Naive thymus-derived CD4-positive, alpha-beta T cell (primary cell): ENCODE results near the gene IP6K3. TPM values are rescaled to one million over a fixed set of nuclear protein-coding genes. Genes with fewer than 3 reads are reported as not detected.

ENCODE experiments used
- ATAC-seq: fragments of 150-1000 bp; cut with Tn5 transposase; 2 replicates; pipeline ENCODE4 v1.10.0; 2021; ENCODE audit warnings: mild to moderate bottlenecking, moderate library complexity
- CTCF ChIA-PET: fragments of 350-600 bp; sonication (Branson Sonifier 250); formaldehyde crosslinking; loops from one replicate; lab custom pipeline; 2021; ENCODE audit warnings: antibody characterized with exemption; lab: Charles Lee
- POLR2A ChIA-PET: fragments of 350-600 bp; sonication (Branson Sonifier 250); formaldehyde crosslinking; loops from one replicate; lab custom pipeline; 2021; ENCODE audit warnings: antibody characterized with exemption, inconsistent platforms; lab: Charles Lee
- DNase-seq, 9 donors: peaks; one replicate each; pipeline versions ENCODE4 v3.0.0 to v3.0.0-alpha.2; 2020 to 2022; ENCODE audit warnings: mixed read lengths in 1 of 9
- H3K27ac ChIP-seq: one replicate; pipeline ENCODE4 v1.7.0; 2013; ENCODE audit warnings: mild to moderate bottlenecking, low read depth, low read length, moderate library complexity
- H3K27me3 ChIP-seq, 2 donors: one replicate each; pipeline ENCODE4 v1.7.0; 2013; ENCODE audit warnings: low read length in 2 of 2, mild to moderate bottlenecking in 2 of 2, moderate library complexity in 2 of 2; ENCODE audit not compliant: control insufficient read depth in 2 of 2, insufficient read depth in 2 of 2
- H3K36me3 ChIP-seq, 3 experiments: 1 replicate in 2 of 3; 2 replicates in 1 of 3; pipeline ENCODE4 v1.7.0; 2013; ENCODE audit warnings: low read length in 3 of 3, mild to moderate bottlenecking in 3 of 3, moderate library complexity in 1 of 3; ENCODE audit not compliant: insufficient read depth in 3 of 3, control insufficient read depth in 2 of 3
- H3K4me1 ChIP-seq, 2 donors: one replicate each; pipeline ENCODE4 v1.7.0; 2013; ENCODE audit warnings: low read length in 2 of 2, mild to moderate bottlenecking in 2 of 2, moderate library complexity in 1 of 2; ENCODE audit not compliant: control insufficient read depth in 2 of 2, insufficient read depth in 2 of 2
- H3K4me3 ChIP-seq: 2 replicates; pipeline ENCODE4 v1.7.0; 2013; ENCODE audit warnings: mild to moderate bottlenecking, low read length
- H3K9me3 ChIP-seq, 3 experiments: 1 replicate in 2 of 3; 2 replicates in 1 of 3; pipeline ENCODE4 v1.7.0; 2013; ENCODE audit warnings: low read length in 3 of 3; ENCODE audit not compliant: control insufficient read depth in 2 of 3
- H3K27ac Mint-ChIP-seq, 9 donors: one replicate each; pipeline ENCODE4 v1.8.0; 2020 to 2022; ENCODE audit warnings: mixed read lengths in 9 of 9, mild to moderate bottlenecking in 8 of 9, moderate library complexity in 5 of 9, inconsistent platforms in 2 of 9
- H3K27me3 Mint-ChIP-seq, 5 donors: one replicate each; pipeline ENCODE4 v1.8.0; 2021 to 2022; ENCODE audit warnings: mixed read lengths in 5 of 5, mild to moderate bottlenecking in 1 of 5
- H3K36me3 Mint-ChIP-seq, 5 donors: one replicate each; pipeline ENCODE4 v1.8.0; 2020 to 2022; ENCODE audit warnings: mixed read lengths in 5 of 5, mild to moderate bottlenecking in 3 of 5, inconsistent platforms in 1 of 5
- H3K4me1 Mint-ChIP-seq, 7 donors: one replicate each; pipeline ENCODE4 v1.8.0; 2020 to 2022; ENCODE audit warnings: mixed read lengths in 7 of 7, mild to moderate bottlenecking in 3 of 7, inconsistent platforms in 1 of 7
- H3K4me3 Mint-ChIP-seq, 10 donors: one replicate each; pipeline ENCODE4 v1.8.0; 2020 to 2022; ENCODE audit warnings: mild to moderate bottlenecking in 10 of 10, mixed read lengths in 10 of 10, moderate library complexity in 6 of 10, inconsistent platforms in 2 of 10
- H3K9me3 Mint-ChIP-seq, 11 donors: one replicate each; pipeline ENCODE4 v1.8.0; 2020 to 2022; ENCODE audit warnings: mixed read lengths in 11 of 11, mild to moderate bottlenecking in 4 of 11, inconsistent platforms in 1 of 11, moderate library complexity in 1 of 11
- intact Hi-C, 2 donors: fragments of 100-400 bp; cut with micrococcal nuclease; formaldehyde crosslinking; loops; one replicate each; pipeline ENCODE4 v1.15.1; 2023
- polyA plus RNA-seq, 2 donors: library from polyadenylated mRNA; unstranded; fragments of 300-500 nt; fragmentation: Illumina TruSeq; gene quantifications; one replicate each; pipeline ENCODE4 v1.2.3, GENCODE V29; 2021
- total RNA-seq, 6 experiments: library from RNA in 5 of 6; stranded (reverse) in 5 of 6; gene quantifications; 1 replicate in 5 of 6; 2 replicates in 1 of 6; pipeline ENCODE4 v1.2.3 and lab custom pipeline; 2021 to 2026

IP6K3 gene
- total and polyA plus RNA-seq, 7 experiments from 2014 or later, result not detected

DNA sequence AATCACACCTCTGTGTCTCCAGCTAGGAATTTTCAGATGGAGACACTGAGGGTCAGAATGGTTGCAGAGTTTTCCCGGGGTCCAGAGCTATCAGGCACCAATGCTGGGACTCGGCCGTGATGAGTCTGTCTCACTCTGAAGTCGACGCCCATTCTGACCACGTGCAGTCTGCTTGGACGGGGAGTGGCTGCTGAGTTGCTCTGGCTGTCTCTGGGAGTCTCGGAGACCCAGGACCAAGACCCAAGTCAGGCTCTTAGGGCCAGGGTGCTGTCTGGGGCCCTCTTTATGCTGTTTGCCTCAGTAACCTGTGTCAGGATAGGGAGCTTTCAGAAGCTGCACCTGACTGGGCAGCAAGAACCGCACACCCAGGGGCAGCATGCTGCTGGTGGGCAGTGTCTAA is 4.6 kb downstream of the IP6K3 start:
- no peaks in the 10 kb centered on the region for H3K4me1 ChIP-seq
- H3K27me3 ChIP-seq, result no peaks in the 10 kb centered on the region
- Mint-ChIP-seq H3K27ac (no peak overlapping the region), H3K27me3 (peaks cover 4 to 17% (median 12%) of the 10 kb centered on the region in 5 donors), H3K4me1 (peaks cover 0 to 5% (median 4%) of the 10 kb centered on the region in 7 donors), H3K36me3 (no peaks in the 10 kb centered on the region), H3K4me3 (no peak overlapping the region), H3K9me3 (no peaks in the 10 kb centered on the region)
- no peak overlapping the region for H3K4me3 ChIP-seq
- no peaks in the 10 kb centered on the region for H3K9me3 ChIP-seq
- no peaks in the 10 kb centered on the region for H3K36me3 ChIP-seq
- no peak for DNase-seq
- intact Hi-C loops, result no loop called here
- no peak overlapping the region for H3K27ac ChIP-seq
- CTCF ChIA-PET, result interaction anchor here (0.5 to 5.7 kb wide), 3 partner anchors 30 to 244 kb away, joined by 3 to 30 read pairs (median 3); partner anchors contain the start of gene UQCC2
- POLR2A ChIA-PET, result interaction anchor here (0.6 kb wide), 1 partner anchor 570 kb away, joined by 3 read pairs; no protein-coding TSS in a partner anchor
- no peak for ATAC-seq

DNA sequence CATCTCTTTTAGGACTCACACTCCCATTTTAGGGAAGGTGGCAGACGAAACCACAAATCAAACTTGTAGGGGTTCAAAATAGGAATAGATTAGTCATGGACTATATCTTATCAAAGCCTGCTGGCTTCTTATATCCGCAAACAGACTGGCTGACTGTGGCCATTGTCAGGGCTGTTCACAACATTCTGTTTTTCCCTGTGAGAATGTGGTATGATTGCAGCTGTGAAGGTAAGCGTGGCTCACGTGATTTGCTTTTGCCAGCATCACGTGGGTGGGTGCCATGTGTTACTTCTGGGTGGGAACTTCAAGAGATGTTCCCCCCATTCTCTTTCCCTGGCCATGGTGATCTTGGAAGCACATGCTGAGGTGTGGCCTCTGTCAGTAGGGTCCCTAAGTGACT is 5.9 kb downstream of the IP6K3 start:
- Histone ChIP-seq H3K9me3 (no peaks in the 10 kb centered on the region), H3K4me3 (no peak overlapping the region), H3K27me3 (no peaks in the 10 kb centered on the region), H3K36me3 (no peaks in the 10 kb centered on the region), H3K4me1 (no peaks in the 10 kb centered on the region), H3K27ac (no peak overlapping the region)
- Mint-ChIP-seq H3K4me3 (no peak overlapping the region), H3K27ac (no peak overlapping the region), H3K4me1 (peaks cover 0 to 5% (median 4%) of the 10 kb centered on the region in 7 donors), H3K27me3 (peaks cover 4 to 17% (median 12%) of the 10 kb centered on the region in 5 donors), H3K9me3 (no peaks in the 10 kb centered on the region), H3K36me3 (no peaks in the 10 kb centered on the region)
- no peak for ATAC-seq
- CTCF ChIA-PET, result no interaction called here
- DNase-seq, result no peak
- intact Hi-C loops, result no loop called here
- POLR2A ChIA-PET, result no interaction called here

DNA sequence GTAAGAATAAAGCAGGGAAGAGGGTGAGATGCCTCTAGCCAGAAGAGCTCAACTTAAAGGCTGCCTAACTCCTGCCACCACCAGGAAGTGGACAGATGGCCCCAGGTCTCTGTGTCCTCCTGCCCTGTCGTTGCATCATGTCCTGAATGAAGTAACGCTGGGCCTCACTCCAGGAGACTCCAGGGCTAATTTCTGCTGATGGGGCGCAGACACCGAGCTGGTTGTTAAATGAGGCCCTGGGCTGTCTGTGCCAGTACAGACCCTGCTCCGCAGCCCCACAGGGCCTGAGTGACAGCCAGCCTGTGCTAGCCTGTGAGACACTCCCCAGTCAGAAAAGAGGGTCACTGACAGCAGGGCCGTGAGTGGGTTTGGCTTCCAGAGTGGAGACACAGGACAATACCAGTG is 6.5 kb downstream of the IP6K3 start:
- no peak for ATAC-seq
- no peaks in the 10 kb centered on the region for H3K9me3 Mint-ChIP-seq
- intact Hi-C loops, result no loop called here
- H3K4me1 Mint-ChIP-seq, result peaks cover 0 to 5% (median 4%) of the 10 kb centered on the region in 7 donors
- peaks cover 4 to 17% (median 12%) of the 10 kb centered on the region in 5 donors for H3K27me3 Mint-ChIP-seq
- POLR2A ChIA-PET, result no interaction called here
- CTCF ChIA-PET, result no interaction called here
- H3K4me1 ChIP-seq, result no peaks in the 10 kb centered on the region
- H3K27me3 ChIP-seq, result no peaks in the 10 kb centered on the region
- no peak for DNase-seq
- no peaks in the 10 kb centered on the region for H3K36me3 ChIP-seq
- no peak overlapping the region for H3K4me3 ChIP-seq
- no peaks in the 10 kb centered on the region for H3K9me3 ChIP-seq
- no peak overlapping the region for H3K27ac ChIP-seq
- H3K4me3 Mint-ChIP-seq, result no peak overlapping the region
- H3K27ac Mint-ChIP-seq, result no peak overlapping the region
- H3K36me3 Mint-ChIP-seq, result no peaks in the 10 kb centered on the region

DNA sequence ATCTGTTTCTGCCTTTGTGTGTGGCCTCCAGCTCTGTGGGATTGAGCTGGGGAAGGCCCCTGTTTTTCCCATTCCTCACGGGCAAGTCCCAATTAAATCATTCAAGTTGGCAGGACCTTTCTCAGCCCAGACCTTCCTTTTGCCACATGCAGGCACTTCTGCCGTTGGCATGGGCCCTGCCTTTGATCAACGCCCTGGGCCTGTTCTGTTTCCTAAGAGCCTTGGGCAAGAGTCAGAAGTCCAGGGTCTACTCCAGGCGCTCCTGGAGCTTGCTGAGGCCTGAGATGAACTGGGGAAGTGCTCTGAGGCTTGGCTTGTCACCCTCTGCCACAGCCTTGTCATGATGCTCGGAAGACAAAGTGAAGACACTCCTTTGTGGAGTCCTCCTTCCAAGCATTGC is 7.1 kb downstream of the IP6K3 start:
- H3K4me3 Mint-ChIP-seq, result no peak overlapping the region
- H3K9me3 Mint-ChIP-seq, result no peaks in the 10 kb centered on the region
- no peak overlapping the region for H3K4me3 ChIP-seq
- H3K27ac ChIP-seq, result no peak overlapping the region
- CTCF ChIA-PET, result interaction anchor here (0.7 kb wide), 1 partner anchor 130 kb away, joined by 3 read pairs; no protein-coding TSS in a partner anchor
- ATAC-seq, result no peak
- H3K36me3 Mint-ChIP-seq, result no peaks in the 10 kb centered on the region
- no peak overlapping the region for H3K27ac Mint-ChIP-seq
- no peaks in the 10 kb centered on the region for H3K27me3 ChIP-seq
- H3K36me3 ChIP-seq, result no peaks in the 10 kb centered on the region
- DNase-seq, result no peak
- POLR2A ChIA-PET, result interaction anchor here (0.6 to 0.7 kb wide), 2 partner anchors 141 to 616 kb away, joined by 3 to 9 read pairs; no protein-coding TSS in a partner anchor
- peaks cover 0 to 5% (median 4%) of the 10 kb centered on the region in 7 donors for H3K4me1 Mint-ChIP-seq
- peaks cover 4 to 17% (median 12%) of the 10 kb centered on the region in 5 donors for H3K27me3 Mint-ChIP-seq
- no peaks in the 10 kb centered on the region for H3K9me3 ChIP-seq
- H3K4me1 ChIP-seq, result no peaks in the 10 kb centered on the region
- intact Hi-C loops, result no loop called here

DNA sequence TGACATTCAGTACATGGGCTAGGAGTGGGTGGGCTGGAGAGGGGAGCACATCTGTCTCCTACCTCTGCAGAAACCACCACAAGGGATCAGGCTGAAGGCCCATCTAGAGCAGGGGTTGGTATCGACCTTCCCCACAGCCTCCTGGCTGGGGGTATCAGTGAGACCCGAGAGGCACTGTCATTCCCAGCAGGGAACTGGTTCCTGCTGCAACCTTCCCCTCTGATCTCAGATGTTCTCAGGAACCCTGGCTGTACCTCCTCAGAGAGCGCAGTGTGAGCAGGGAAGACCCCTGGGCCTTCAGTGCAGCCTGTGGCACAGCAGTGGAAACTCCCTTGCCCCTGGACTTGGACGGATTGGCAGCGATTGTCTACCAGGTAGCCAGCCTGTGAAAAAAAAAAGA is 7.8 kb downstream of the IP6K3 start:
- Histone ChIP-seq H3K27ac (no peak overlapping the region), H3K36me3 (no peaks in the 10 kb centered on the region), H3K4me3 (no peak overlapping the region), H3K9me3 (no peaks in the 10 kb centered on the region), H3K4me1 (no peaks in the 10 kb centered on the region), H3K27me3 (no peaks in the 10 kb centered on the region)
- no peak overlapping the region for H3K27ac Mint-ChIP-seq
- CTCF ChIA-PET, result interaction anchor here (0.7 to 1.1 kb wide), 2 partner anchors 11 to 129 kb away, joined by 3 to 4 read pairs; no protein-coding TSS in a partner anchor
- H3K36me3 Mint-ChIP-seq, result no peaks in the 10 kb centered on the region
- DNase-seq (no peak), ATAC-seq (no peak)
- POLR2A ChIA-PET, result interaction anchor here (0.6 to 0.7 kb wide), 2 partner anchors 141 to 617 kb away, joined by 3 to 9 read pairs; no protein-coding TSS in a partner anchor
- intact Hi-C loops, result no loop called here
- H3K9me3 Mint-ChIP-seq, result no peaks in the 10 kb centered on the region
- peaks cover 0 to 13% (median 7%) of the 10 kb centered on the region in 5 donors for H3K27me3 Mint-ChIP-seq
- H3K4me1 Mint-ChIP-seq, result peaks cover 0 to 2% (median 0%) of the 10 kb centered on the region in 7 donors
- H3K4me3 Mint-ChIP-seq, result no peak overlapping the region

DNA sequence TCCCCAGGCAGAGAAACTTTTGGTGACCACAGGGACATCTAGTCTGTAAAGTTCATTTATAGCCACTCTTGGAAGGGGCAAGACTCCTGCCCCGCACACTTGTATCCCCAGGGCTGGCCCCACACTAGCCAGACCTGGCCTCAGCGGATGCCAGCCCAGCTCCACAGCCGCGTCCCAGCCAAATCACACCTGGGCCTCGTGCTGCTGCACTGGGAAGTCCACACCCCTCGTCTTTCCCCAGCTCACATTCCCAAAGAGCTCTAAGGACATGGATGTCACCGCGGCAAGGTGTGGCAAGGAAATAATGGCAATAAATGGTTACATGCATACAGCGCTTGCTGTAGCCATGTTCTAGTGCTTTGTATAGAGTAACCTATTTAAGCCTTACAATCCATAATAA is 8.6 kb downstream of the IP6K3 start:
- CTCF ChIA-PET, result interaction anchor here (1.1 to 1.3 kb wide), 2 partner anchors 10 to 13 kb away, joined by 4 read pairs; no protein-coding TSS in a partner anchor
- ATAC-seq (no peak), DNase-seq (no peak)
- no peak overlapping the region for H3K27ac ChIP-seq
- no peaks in the 10 kb centered on the region for H3K9me3 ChIP-seq
- H3K36me3 ChIP-seq, result no peaks in the 10 kb centered on the region
- H3K27ac Mint-ChIP-seq, result no peak overlapping the region
- H3K9me3 Mint-ChIP-seq, result no peaks in the 10 kb centered on the region
- no peaks in the 10 kb centered on the region for H3K36me3 Mint-ChIP-seq
- H3K27me3 ChIP-seq, result no peaks in the 10 kb centered on the region
- H3K27me3 Mint-ChIP-seq, result peaks cover 0 to 11% (median 6%) of the 10 kb centered on the region in 5 donors
- no peaks in the 10 kb centered on the region for H3K4me1 ChIP-seq
- POLR2A ChIA-PET, result interaction anchor here (0.7 kb wide), 1 partner anchor 14 kb away, joined by 5 read pairs; no protein-coding TSS in a partner anchor
- peaks cover 0 to 2% (median 0%) of the 10 kb centered on the region in 7 donors for H3K4me1 Mint-ChIP-seq
- H3K4me3 ChIP-seq, result no peak overlapping the region
- intact Hi-C loops, result no loop called here
- H3K4me3 Mint-ChIP-seq, result no peak overlapping the region
